ENCODE measurements around the gene CXorf66. TPM values are rescaled to one million over a fixed set of nuclear protein-coding genes. Genes with fewer than 3 reads are reported as not detected.
"Not testable (repeated sequence)": the region's sequence is repeated elsewhere in the genome, so short reads cannot be mapped to it uniquely, and the experiment has no call there.

Gene CXorf66
- total RNA-seq, 1 donor from 2014 or later: not detected

- DNase-seq (ENCODE audit: low read depth in 2 of 2): no peak
These were observed 35.4 kb downstream of the CXorf66 start for GRCh38 chrX:139929876-139930275.

- DNase-seq (ENCODE audit: low read depth in 2 of 2): peak; percentile 87 to 93
These were observed 40.6 kb downstream of the CXorf66 start for GRCh38 chrX:139924696-139925095.

GRCh38 chrX:139924069-139924695, 41.1 kb downstream of the CXorf66 start:
- DNase-seq (ENCODE audit: low read depth in 2 of 2): peak; percentile 44 to 80

GRCh38 chrX:139921142-139921541, 44.2 kb downstream of the CXorf66 start:
- not testable (repeated sequence) for DNase-seq (ENCODE audit: low read depth in 2 of 2)

GRCh38 chrX:139920316-139920715, 45.0 kb downstream of the CXorf66 start:
- DNase-seq (ENCODE audit: low read depth in 2 of 2): no peak

GRCh38 chrX:139914421-139914820, 50.9 kb downstream of the CXorf66 start:
- no peak for DNase-seq (ENCODE audit: low read depth in 2 of 2)

- DNase-seq (ENCODE audit: low read depth in 2 of 2): no peak
These were observed 55.6 kb downstream of the CXorf66 start for GRCh38 chrX:139909712-139910111.

GRCh38 chrX:139907078-139907477, 58.2 kb downstream of the CXorf66 start:
- DNase-seq (ENCODE audit: low read depth in 2 of 2): no peak

GRCh38 chrX:139905743-139906142, 59.6 kb downstream of the CXorf66 start:
- no peak for DNase-seq (ENCODE audit: low read depth in 2 of 2)

Other genes starting within 250 kb of the CXorf66 start
- gene ATP11C, start 32.5 kb downstream of the CXorf66 start, total RNA-seq: 62.8 and 67.3 TPM in 2 replicates

All from lung microvascular endothelial cell (primary cell).